Caco-2 (cell line): Measurements from ENCODE around the gene DLG2. TPM values are rescaled to one million over a fixed set of nuclear protein-coding genes. Genes with fewer than 3 reads are reported as not detected.

Experiments
- BruUV-seq: library from RNA; stranded (reverse); fragments of 400-500 nt; replicated peaks from 2 replicates; lab custom pipeline; 2021; lab: Mats Ljungman, UMichigan
- CTCF ChIA-PET: fragments of 300-600 bp; sonication (Branson Sonifier 250); formaldehyde crosslinking; loops from one replicate; lab custom pipeline; 2022; ENCODE audit warnings: antibody characterized with exemption; lab: Charles Lee
- POLR2A ChIA-PET: fragments of 300-600 bp; sonication (Branson Sonifier 250); formaldehyde crosslinking; loops from one replicate; lab custom pipeline; 2022; ENCODE audit warnings: antibody characterized with exemption; lab: Charles Lee
- DNase-seq, 2 experiments: peaks; one replicate each; pipeline versions ENCODE4 v3.0.0 to v3.0.0-alpha.2; 2020 to 2022
- H3K27me3 ChIP-seq: replicated peaks from 2 replicates; pipeline ENCODE4 v1.6.0; 2011; ENCODE audit warnings: low read length; ENCODE audit not compliant: control insufficient read depth, insufficient read depth
- H3K36me3 ChIP-seq: 2 replicates; pipeline ENCODE4 v1.5.1; 2011; ENCODE audit warnings: low read length; ENCODE audit not compliant: control insufficient read depth, insufficient read depth
- H3K4me1 ChIP-seq: fragments of 250-450 bp; sonication (Bioruptor Pico); 2 replicates; pipeline ENCODE4 v1.5.1; 2020; ENCODE audit warnings: mild to moderate bottlenecking
- H3K4me3 ChIP-seq: 2 replicates; pipeline ENCODE4 v1.5.1; 2011; ENCODE audit warnings: low read depth, mild to moderate bottlenecking, control low read depth, low read length
- H3K9me3 ChIP-seq: fragments of 250-450 bp; sonication (Bioruptor Pico); 2 replicates; pipeline ENCODE4 v1.5.1; 2020; ENCODE audit warnings: mild to moderate bottlenecking, moderate library complexity
- H3K27ac Mint-ChIP-seq: one replicate; pipeline ENCODE4 v1.8.0; 2022; ENCODE audit warnings: mixed read lengths; ENCODE audit not compliant: unreplicated experiment
- H3K27me3 Mint-ChIP-seq: one replicate; pipeline ENCODE4 v1.8.0; 2022; ENCODE audit warnings: mixed read lengths; ENCODE audit not compliant: insufficient read depth, unreplicated experiment
- H3K36me3 Mint-ChIP-seq: one replicate; pipeline ENCODE4 v1.8.0; 2022; ENCODE audit warnings: mild to moderate bottlenecking, mixed read lengths; ENCODE audit not compliant: insufficient read depth, unreplicated experiment
- H3K4me1 Mint-ChIP-seq: one replicate; pipeline ENCODE4 v1.8.0; 2022; ENCODE audit warnings: low read depth, mixed read lengths; ENCODE audit not compliant: unreplicated experiment
- H3K4me3 Mint-ChIP-seq: one replicate; pipeline ENCODE4 v1.8.0; 2022; ENCODE audit warnings: mild to moderate bottlenecking, moderate library complexity, mixed read lengths; ENCODE audit not compliant: unreplicated experiment
- H3K9me3 Mint-ChIP-seq: one replicate; pipeline ENCODE4 v1.8.0; 2022; ENCODE audit warnings: mixed read lengths; ENCODE audit not compliant: unreplicated experiment
- CTCF ChIP-seq, 2 experiments: fragments of 200-600 bp in 1 of 2; IDR thresholded peaks; 1 replicate in 1 of 2; 2 replicates in 1 of 2; pipeline versions ENCODE4 v1.5.1 to v1.8.0; 2011 to 2022; ENCODE audit warnings: antibody characterized with exemption in 1 of 2, control low read depth in 1 of 2, inconsistent platforms in 1 of 2, low read depth in 1 of 2, low read length in 1 of 2, mild to moderate bottlenecking in 1 of 2, moderate library complexity in 1 of 2; ENCODE audit not compliant: insufficient read depth in 1 of 2, severe bottlenecking in 1 of 2, unreplicated experiment in 1 of 2
- intact Hi-C: fragments of 100-400 bp; cut with micrococcal nuclease; formaldehyde crosslinking; loops from one replicate; pipeline ENCODE4 v1.10.0; 2022; ENCODE audit not compliant: unreplicated experiment
- total RNA-seq: library from RNA; stranded (reverse); gene quantifications from 2 replicates; pipeline ENCODE4 v1.2.3, GENCODE V29; 2022

Gene DLG2
- total RNA-seq, 1 experiment from 2014 or later: 21.6 TPM

GRCh38 chr11:84780689-84781293, 846.4 kb downstream of the DLG2 start:
- ChIA-PET CTCF (interaction anchor here (0.6 to 0.9 kb wide), 5 partner anchors 15 to 432 kb away, joined by 3 to 6 read pairs (median 3); no protein-coding TSS in a partner anchor), POLR2A (no interaction called here)
- Histone ChIP-seq H3K27me3 (no peaks in the 10 kb centered on the region), H3K36me3 (no peaks in the 10 kb centered on the region), H3K9me3 (no peaks in the 10 kb centered on the region), H3K4me1 (no peaks in the 10 kb centered on the region), H3K4me3 (no peak overlapping the region)
- Mint-ChIP-seq H3K4me3 (no peak overlapping the region), H3K27ac (no peak overlapping the region), H3K36me3 (no peaks in the 10 kb centered on the region), H3K27me3 (peaks cover 12% of the 10 kb centered on the region), H3K4me1 (no peaks in the 10 kb centered on the region), H3K9me3 (no peaks in the 10 kb centered on the region)
- BruUV-seq: no TSS peak
- peak; percentile 48 to 78 for TF ChIP-seq CTCF (IDR thresholded peaks at IDR 0.05; ENCODE audit: insufficient read depth in 1 of 2, low read depth in 1 of 2, low read length in 1 of 2, severe bottlenecking in 1 of 2, unreplicated experiment in 1 of 2)
- peak in 1 of 2 experiments; percentile 21 for DNase-seq
- intact Hi-C loops: loop anchor here (1.0 to 5.0 kb wide), 3 partner anchors 213 to 811 kb away; no protein-coding TSS in a partner anchor

- intact Hi-C loops: no loop called here
These were observed 851.6 kb downstream of the DLG2 start for GRCh38 chr11:84775503-84775902.

GRCh38 chr11:84763931-84764330, 863.2 kb downstream of the DLG2 start:
- no peak for DNase-seq
- Mint-ChIP-seq H3K27me3 (peaks cover 4% of the 10 kb centered on the region), H3K9me3 (peaks cover 1% of the 10 kb centered on the region), H3K27ac (no peak overlapping the region), H3K36me3 (no peaks in the 10 kb centered on the region), H3K4me1 (no peaks in the 10 kb centered on the region), H3K4me3 (no peak overlapping the region)
- Histone ChIP-seq H3K27me3 (no peaks in the 10 kb centered on the region), H3K4me1 (no peaks in the 10 kb centered on the region), H3K4me3 (no peak overlapping the region), H3K9me3 (peaks cover under 1% of the 10 kb centered on the region; the same call in 1 of the 2 replicates), H3K36me3 (no peaks in the 10 kb centered on the region)
- POLR2A ChIA-PET: no interaction called here
- intact Hi-C loops: loop anchor here (1.0 kb wide), 1 partner anchor 24 kb away; no protein-coding TSS in a partner anchor
- no TSS peak for BruUV-seq
- TF ChIP-seq CTCF (IDR thresholded peaks at IDR 0.05; ENCODE audit: insufficient read depth in 1 of 2, low read depth in 1 of 2, low read length in 1 of 2, severe bottlenecking in 1 of 2, unreplicated experiment in 1 of 2): no peak
- CTCF ChIA-PET: no interaction called here

More at GRCh38 chr11:84775503-84775902, 851.6 kb downstream of the DLG2 start:
- Mint-ChIP-seq H3K27me3 (peaks cover 8% of the 10 kb centered on the region), H3K27ac (no peak overlapping the region), H3K9me3 (peaks cover 10% of the 10 kb centered on the region), H3K4me1 (no peaks in the 10 kb centered on the region), H3K4me3 (no peak overlapping the region), H3K36me3 (no peaks in the 10 kb centered on the region)
- no peak for TF ChIP-seq CTCF (IDR thresholded peaks at IDR 0.05; ENCODE audit: insufficient read depth in 1 of 2, low read depth in 1 of 2, low read length in 1 of 2, severe bottlenecking in 1 of 2, unreplicated experiment in 1 of 2)
- H3K9me3 ChIP-seq: no peaks in the 10 kb centered on the region
- DNase-seq: no peak
- H3K4me3 ChIP-seq: no peak overlapping the region
- H3K27me3 ChIP-seq: no peaks in the 10 kb centered on the region
- H3K36me3 ChIP-seq: no peaks in the 10 kb centered on the region
- ChIA-PET POLR2A (no interaction called here), CTCF (no interaction called here)
- H3K4me1 ChIP-seq: no peaks in the 10 kb centered on the region
- BruUV-seq: no TSS peak
